HG03108 (cell line): Measurements from ENCODE around the gene CLDN6.

Experiments used
- ATAC-seq: cut with Tn5 transposase; IDR thresholded peaks from one replicate; pipeline ENCODE4 v1.9.1; 2021; ENCODE audit warnings: moderate library complexity; ENCODE audit not compliant: unreplicated experiment

CLDN6 gene

DNA sequence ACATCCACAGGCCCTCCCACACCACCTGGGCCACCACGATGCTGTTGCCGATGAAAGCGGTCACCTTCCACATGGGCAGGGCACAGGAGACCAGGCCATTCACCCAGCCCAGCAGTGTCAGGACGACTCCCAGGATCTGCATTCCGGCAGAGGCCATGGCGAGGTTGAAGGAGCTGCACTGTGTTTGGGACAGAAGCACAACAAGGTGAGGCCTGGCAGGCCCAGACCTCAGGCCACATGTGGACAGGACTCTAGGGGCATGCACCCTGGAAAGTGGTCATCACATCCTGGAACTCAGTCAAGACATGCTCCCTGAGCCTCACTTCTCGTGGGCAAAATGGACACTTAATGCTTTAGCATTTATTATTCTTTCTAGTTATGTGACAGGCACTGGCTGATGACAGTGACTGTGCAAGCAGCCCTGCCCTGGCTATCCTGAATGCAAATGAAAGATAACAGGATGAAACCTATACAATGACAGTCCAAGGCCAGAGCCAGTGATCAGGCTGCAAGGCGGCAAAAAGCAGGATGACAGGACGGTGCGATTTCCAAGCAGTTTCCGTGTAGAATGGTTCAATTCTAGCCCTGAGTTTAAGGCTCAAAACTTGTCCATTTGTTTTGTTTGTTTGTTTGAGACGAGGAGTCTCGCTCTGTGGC is 2.0 kb downstream of the CLDN6 start:
- ATAC-seq = no peak

DNA sequence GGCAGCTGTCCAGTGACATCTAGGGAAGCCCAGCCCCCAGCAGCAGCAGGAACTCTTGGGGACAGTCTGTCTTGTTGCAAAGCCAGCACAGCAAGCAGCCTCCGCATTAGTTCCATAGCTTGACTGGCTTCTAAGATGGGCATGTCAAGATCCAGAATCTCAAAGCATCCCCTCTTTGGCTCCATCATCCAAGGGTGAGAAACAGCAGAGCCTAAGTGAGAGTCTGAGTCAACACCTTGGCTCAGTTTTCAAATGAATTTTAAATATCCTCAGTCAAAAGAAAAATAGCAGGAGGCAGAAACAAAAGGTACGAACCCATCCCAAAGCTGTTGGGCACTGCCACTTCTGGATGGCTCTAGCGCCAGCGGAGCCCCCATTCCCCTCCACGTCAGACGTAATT is 3.0 kb downstream of the CLDN6 start:
- no peak for ATAC-seq

DNA sequence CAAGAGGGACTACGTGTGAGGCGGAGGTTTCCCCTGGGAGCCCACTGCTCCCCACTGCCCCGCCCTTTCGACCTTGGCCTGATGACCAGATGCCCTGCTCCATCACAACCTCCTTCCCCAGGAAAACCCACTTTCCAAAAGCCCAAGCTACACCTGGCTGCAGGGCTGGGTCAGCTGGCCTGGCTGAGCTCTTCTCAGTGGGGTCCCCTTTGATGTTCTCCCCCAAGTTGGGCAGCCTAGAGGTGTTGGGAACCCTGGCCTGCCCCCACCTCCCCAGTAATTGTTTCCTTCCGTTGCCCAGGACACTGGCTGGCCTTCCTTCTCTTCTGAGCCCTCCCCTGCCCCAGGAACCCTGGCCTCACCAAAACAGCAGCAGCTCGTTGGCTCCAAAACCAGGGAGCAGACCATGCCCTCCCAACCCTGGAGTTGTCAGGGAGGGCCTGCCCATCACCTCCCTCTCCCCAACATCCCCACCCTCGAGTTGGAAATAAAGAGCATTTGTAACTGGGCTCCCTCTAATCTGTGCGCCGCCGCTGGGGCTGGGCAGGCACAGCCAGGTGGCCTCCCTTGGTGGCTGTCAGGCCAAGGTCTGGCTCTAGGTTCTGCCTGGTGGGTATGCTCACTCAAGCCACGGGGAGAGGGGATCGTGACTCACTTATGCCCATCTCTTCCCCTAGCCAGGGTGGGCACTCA is 3.8 kb downstream of the CLDN6 start:
- no peak for ATAC-seq

DNA sequence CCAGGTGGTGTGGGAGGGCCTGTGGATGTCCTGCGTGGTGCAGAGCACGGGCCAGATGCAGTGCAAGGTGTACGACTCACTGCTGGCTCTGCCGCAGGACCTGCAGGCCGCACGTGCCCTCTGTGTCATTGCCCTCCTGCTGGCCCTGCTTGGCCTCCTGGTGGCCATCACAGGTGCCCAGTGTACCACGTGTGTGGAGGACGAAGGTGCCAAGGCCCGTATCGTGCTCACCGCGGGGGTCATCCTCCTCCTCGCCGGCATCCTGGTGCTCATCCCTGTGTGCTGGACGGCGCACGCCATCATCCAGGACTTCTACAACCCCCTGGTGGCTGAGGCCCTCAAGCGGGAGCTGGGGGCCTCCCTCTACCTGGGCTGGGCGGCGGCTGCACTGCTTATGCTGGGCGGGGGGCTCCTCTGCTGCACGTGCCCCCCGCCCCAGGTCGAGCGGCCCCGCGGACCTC is 4.5 kb downstream of the CLDN6 start:
- ATAC-seq = no peak

DNA sequence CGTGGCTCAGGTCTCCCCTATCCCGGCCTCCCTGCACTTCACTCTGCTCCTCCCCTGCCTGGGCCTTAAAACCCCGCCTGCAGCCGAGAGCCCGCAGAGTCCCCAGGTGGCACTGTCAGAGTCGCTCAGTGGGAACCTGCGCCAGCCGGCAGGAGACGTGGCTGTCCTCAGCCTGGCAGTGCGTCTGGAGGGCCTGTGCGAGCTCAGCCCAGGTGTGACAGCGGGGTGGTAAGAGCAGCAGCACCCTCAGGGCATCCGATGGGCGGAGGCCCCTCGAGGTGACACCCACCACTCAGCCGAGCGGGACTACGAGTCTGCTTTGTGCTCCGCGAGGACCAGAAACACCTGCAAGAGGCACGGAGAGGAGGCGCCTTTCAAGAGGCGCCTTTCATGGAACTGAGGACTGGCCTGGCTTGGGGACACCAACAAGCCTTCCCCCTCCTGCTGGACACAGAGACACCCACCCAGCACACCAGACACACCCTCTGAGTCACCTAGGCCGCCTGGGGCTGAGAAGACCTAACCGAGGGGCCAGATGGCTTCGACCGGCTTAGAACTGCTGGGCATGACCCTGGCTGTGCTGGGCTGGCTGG is 5.1 kb downstream of the CLDN6 start, which contains the start of gene CLDN9:
Gene CLDN9, plus strand, starts transcription at position 96 of the 593 bp plus-strand sequence. Its CDS starts 440 bp downstream, at position 536.
- ATAC-seq = no peak

DNA sequence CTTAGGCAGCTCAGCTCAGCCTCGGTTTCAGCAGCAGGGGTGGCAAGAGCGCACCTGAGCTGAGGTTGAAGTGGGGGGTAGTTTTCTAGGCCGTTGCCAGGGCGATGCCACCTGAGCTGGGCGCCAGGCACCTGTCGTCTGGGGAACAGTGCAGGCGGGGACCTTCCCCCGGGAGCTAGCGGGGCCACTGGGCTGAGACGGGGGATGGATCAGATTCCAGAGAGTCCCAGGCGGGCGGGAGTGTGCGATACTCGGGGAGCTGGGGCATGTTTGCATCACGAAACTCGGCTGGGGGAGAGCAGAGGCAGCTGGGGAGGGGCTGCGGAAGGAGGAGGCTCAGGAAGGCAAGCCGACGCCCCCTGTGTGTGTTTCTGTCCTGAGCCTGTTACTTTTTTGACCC is 5.7 kb downstream of the CLDN6 start:
- no peak for ATAC-seq

DNA sequence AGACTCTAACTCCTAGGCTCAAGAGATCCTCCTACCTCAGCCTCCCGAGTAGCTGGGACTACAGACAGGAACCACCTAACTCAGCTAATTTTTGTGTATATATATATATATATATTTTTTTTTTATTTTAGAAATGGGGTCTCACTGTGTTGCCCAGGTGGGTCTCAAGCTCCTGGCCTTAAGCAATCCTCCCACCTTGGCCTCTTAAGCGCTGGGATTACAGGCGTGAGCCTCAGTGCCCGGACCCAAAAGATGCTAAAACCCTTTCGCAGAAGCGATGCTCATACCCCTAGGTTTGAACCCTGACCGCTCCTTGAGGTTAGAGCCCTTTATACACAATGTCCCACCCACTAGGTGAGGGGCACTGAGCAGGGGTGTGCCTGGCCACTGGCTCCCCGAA is 7.5 kb downstream of the CLDN6 start:
- ATAC-seq = no peak

DNA sequence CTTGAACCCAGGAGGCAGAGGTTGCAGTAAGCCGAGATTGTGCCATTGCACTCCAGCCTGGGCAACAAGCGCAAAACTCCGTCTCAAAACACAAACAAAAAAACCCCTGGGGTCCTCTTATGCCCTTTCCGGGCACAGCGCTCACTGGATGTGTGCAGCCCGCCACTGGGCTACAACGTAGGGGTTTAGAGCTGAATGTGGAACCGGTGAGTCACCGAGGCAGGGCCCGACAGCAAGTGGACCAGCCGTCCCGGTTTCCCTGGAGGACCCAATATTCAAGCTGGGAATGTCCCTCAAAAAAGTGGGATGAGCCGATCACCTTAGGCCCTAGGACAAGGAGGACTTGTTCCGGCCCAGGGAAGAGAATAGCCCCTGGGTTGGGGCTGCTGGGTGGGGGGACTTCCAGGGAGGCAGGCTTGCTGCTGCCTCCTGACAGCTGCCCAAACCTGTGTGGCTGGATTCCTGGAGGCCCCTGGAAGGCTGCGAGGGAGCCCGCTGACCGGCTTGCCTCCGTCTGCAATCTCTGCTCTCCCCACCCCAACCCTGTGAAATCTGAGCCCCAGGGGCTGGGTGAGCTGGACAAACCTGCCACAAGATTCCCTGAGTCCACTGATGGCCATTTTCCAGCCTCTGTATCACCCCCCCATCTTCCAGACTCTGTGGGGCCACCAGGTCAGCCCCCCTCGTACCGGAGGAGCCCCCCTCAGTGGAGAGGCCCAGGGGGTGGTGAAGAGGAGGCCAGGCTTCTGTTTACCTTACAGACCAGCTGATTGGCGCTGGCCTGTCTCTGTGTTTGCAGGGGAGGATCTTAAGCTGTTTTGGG is 8.2 kb downstream of the CLDN6 start:
- no peak for ATAC-seq

DNA sequence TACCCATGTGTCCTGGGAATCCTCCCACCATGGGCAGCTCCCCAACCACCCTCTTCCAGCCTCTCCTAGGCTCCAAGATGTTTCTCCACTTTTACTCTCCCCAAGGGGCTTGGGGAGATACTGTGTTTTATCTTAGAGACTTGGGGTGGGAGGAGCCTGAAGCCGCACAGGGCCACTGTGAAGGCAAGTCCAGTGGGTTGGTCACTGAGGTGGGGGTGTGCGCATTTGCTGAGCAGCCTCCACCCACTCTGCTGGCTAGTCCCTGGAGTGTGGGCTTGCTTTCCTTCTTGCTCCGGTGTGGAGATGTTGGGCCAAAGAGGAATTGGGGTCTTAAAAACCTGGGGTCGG is 9.3 kb downstream of the CLDN6 start:
- ATAC-seq = no peak

DNA sequence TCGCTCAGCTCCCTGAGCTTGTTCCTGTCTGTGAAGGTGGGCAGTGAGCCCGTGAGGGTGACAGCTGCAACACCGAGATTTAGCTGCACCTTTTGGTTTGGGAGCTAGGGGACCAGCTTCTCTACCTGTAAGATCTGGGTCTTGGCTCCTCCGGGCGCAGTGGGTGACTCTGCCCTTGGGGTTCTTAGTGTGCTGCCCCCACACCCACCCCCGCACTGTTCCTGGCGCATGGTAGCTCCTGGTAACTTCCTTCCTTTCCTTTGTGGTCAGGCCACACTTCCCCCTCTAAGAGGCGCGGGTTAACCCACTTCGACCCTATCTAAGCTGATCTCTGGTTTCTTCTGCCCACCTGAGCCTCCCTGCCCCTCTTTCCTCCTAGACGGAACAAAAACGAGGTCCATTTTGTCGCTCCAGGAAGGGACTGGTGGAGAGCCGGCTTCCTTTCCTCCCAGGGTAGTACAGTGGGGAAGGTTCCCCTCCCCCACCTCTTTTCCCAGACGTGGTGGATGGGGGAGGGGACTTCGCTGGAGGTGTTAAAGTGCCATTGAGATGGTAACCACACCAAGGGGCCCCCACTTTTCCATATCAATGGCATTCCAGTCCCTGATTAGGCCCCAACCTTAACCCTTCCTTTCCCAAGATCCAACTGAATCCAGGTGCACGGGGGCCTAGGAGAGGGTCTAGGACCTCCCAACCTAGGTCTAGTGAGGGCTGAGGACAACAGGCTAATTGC is 9.9 kb downstream of the CLDN6 start:
- ATAC-seq = no peak

DNA sequence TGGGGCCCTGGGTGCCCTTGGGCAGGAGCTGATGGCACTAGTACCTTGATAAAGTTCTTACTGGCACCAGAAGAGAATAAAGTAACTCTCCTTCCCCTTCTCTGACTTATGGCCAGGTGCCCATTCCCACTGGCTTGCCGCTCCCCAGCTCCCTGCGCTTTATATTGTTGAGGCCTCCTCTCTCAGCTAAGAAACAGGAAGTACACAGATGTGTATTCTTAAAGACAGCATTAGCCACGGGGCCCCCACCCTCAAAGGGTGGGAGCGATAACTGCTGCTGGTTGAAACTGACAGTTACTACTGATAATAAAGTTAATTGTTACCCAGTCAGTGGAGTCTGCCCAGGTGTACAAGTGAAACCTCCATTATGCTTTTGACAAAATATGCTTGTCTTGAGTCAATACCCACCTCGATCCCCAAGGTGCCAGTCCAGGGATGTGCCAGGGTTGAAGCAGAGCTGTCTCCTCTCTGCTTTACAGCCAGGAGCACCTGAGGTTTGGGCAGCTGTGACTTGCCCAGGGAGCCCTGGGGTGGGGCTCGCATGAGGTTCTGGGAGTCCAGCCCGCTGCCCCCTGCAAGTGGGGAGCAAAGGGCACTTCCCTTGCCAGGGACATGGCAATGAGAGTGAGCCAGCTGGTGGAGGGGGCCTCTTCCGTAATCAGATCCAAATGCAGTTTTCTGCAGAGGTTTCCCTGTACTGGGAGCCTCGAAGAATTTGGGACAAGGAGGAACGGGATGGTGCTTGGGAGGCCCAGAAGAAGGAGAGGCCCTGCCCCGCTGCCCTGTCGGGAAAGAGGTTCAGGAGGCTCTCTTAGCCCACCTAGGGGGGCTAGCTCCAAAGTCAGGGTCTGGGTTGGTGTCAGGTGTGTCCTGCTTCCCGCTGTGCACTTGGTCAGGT is 10.7 kb downstream of the CLDN6 start:
- no peak for ATAC-seq

DNA sequence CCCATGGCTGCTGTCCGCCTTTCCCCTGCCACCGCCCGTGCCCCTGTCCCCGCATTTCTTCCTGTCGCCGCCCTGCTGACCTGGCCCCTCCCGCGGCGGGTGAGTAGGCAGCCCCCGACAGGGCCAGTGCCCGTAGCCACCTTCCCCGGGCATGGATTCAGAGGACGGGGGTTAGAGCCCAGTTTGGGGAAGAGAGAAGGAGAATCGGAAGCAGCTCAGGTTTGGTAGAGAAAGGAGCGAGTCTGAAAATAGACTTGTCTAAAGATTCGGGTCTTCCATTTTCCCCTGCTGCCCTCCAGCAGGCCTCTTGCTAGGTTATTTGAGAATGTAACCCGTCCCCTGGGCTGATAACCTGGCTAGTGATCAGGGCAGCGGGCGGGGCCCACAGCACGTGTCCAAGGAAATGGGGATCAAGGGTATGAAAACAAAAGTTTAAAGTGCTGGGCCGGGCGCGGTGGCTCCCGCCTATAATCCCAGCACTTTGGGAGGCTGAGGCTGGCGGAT is 13.2 kb downstream of the CLDN6 start:
- ATAC-seq = no peak

DNA sequence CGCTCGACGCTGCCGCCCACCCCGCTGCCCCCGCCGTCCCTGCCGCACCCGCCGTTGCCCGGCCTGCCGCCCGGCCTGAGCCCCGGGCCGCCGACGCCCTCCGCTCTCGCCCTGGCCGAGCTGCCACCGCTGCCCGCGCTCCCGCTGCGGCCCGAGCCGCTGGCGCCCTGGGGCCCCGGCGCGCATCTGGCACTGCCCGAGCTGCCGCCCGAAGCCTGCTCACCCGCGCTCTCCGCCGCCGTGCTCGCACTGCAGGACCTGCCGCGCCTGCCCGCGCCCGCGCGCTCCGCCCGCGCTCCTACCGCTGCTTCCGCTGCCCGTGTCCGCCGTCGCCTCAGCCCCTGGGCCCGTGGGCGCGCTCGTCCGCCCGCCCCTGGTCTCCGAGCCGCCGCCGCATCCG is 13.7 kb downstream of the CLDN6 start:
- ATAC-seq = no peak

DNA sequence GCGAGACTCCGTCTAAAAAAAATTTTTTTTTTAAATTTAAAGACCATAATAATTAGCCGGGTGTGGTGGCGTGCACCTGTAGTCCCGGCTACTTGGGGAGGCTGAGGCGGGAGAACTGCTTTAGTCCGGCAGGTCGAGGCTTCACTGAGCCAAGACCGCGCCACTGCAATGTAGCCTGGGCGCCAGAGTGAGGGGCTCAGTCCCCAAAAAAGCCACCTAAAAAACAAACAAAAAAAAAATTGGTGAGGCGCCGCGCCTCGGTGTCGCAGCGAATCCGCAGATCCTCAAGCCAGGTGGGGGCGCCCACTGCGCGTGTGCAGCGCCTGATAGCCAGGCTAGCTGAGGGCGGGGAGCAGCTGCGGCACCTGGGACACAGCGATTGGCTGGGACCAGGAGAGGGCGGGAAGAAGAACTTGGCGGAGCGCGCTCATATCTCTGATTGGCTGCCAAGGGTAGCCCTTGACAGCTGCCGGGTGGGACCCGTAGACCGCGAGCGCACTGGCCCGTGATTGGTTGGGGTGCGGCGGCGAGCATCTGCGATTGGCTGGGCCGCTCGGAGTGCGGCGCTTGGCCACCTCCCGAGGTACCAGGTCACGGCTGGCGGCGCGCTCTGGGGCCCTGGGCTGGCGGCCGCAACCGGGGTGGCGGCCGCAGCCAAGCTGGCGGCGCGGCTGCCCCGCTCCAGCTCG is 14.3 kb downstream of the CLDN6 start:
- ATAC-seq = peak; percentile 91

DNA sequence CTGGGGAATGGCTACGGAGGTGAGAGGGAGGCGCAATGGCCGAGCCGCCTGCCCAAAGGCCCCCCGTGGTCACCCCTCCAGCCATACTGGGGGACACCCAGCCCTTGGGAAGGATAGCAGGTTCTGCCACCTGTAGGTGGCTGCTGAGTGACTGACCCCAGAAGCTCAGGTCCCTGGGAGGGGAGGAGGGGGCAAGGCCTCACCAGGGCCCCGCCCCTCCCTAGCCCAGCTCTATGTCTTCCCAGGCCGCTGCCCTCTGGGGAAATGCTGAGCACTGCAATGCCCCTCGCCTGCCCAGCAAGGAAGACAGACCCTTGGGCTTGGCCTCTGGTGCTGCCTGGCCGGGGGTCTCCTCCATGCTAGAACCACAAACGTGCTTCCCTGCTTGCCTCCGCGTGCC is 16.7 kb downstream of the CLDN6 start:
- no peak for ATAC-seq

DNA sequence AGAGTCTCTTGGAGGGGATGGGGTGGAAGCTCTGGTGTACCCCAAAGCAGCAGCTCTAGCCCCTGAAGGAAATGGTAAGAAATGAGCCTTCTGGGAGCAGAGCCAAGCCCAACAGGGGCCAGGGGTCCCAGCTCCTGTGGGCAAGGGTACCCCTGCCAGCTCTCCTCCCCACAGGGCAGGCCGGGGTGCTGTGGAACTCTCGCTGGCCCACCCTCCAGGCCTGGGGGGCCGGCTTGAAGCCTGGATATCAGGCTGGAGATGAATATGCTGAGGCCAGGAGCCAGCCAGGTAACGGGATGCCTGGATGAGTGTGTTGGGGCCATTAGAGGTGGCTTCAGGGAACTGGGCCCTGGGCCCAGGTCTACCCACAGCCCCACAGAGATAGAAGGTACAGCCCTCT is 17.4 kb downstream of the CLDN6 start:
- ATAC-seq = no peak

DNA sequence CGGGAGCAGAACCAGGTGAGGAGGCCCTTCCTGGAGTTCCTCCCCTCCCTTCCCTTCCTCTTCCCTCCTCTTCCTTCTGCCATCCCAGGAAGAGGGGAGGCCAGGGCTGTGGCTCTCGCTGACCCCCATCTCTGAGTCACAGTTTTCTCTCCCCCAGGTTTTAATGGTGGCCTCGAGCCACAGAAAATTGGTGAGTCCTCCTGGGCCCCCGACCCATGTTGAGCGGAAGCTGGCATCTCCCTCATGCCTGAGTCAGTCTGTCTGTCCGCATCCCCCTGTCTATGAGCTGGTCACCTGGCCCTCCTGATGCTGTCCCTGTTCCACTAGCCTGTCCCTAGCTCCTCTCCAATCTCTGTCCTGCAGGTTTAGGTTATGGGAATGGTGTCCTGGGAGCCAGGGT is 18.1 kb downstream of the CLDN6 start:
- no peak for ATAC-seq

DNA sequence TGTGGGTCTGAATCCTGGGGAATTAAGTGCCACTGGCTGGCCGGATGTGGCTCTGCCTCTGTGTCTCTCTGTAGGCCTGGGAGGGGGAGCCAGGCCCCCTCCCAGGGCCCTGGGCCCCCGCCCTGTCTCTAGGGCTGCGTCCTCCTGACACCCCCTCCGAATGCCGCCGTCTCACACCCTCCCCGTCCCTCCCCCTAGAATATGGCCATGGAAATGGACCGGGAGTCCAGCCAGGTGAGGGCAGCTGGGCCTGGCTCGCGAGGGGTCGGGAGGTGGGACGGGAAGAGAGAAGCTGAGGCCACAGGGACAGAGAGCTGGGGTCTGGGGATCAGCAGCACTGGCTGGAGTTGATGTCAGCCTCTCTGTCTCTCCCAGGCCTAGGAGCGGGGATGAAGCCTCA is 21.7 kb downstream of the CLDN6 start:
- no peak for ATAC-seq
